HG03442 (cell line): ENCODE data around the gene STEAP3.
"Not testable (repeated sequence)": the region's sequence is repeated elsewhere in the genome, so short reads cannot be mapped to it uniquely, and the experiment has no call there.

ENCODE experiments used
- ATAC-seq: cut with Tn5 transposase; IDR thresholded peaks from one replicate; pipeline ENCODE4 v1.9.1; 2021; ENCODE audit warnings: mild to moderate bottlenecking, moderate library complexity; ENCODE audit not compliant: unreplicated experiment

The STEAP3 gene

GRCh38 chr2:119260646-119261492 lies 37.2 kb downstream of the STEAP3 start:
- ATAC-seq = no peak

GRCh38 chr2:119261493-119262225 lies 38.0 kb downstream of the STEAP3 start:
- ATAC-seq = no peak

- no peak for ATAC-seq
These were observed 39.4 kb downstream of the STEAP3 start for GRCh38 chr2:119263025-119263424.

- ATAC-seq = no peak
These were observed 40.0 kb downstream of the STEAP3 start for GRCh38 chr2:119263656-119264055.

- peak; percentile 96 for ATAC-seq
These were observed 41.4 kb downstream of the STEAP3 start for GRCh38 chr2:119264781-119265692.

GRCh38 chr2:119265693-119266066 lies 42.0 kb downstream of the STEAP3 start:
- no peak for ATAC-seq

- ATAC-seq = no peak
These were observed 42.5 kb downstream of the STEAP3 start for GRCh38 chr2:119266091-119266589.

GRCh38 chr2:119267604-119268003 lies 44.0 kb downstream of the STEAP3 start:
- no peak for ATAC-seq

GRCh38 chr2:119276864-119277263 lies 53.2 kb downstream of the STEAP3 start:
- ATAC-seq = no peak

- not testable (repeated sequence) for ATAC-seq
These were observed 54.8 kb downstream of the STEAP3 start for GRCh38 chr2:119278385-119278784.

GRCh38 chr2:119278946-119279345 lies 55.3 kb downstream of the STEAP3 start:
- ATAC-seq = no peak

- ATAC-seq = no peak
These were observed 56.0 kb downstream of the STEAP3 start for GRCh38 chr2:119279666-119280065.

GRCh38 chr2:119280680-119281079 lies 57.0 kb downstream of the STEAP3 start:
- ATAC-seq = no peak

- no peak for ATAC-seq
These were observed 58.7 kb downstream of the STEAP3 start for GRCh38 chr2:119282146-119282995.

GRCh38 chr2:119282996-119283511 lies 59.4 kb downstream of the STEAP3 start:
- no peak for ATAC-seq

GRCh38 chr2:119283873-119284331 lies 60.3 kb downstream of the STEAP3 start:
- no peak for ATAC-seq

- ATAC-seq = no peak
These were observed 63.0 kb downstream of the STEAP3 start for GRCh38 chr2:119286661-119287060.

- ATAC-seq = no peak
These were observed 64.9 kb downstream of the STEAP3 start for GRCh38 chr2:119288576-119288975.

GRCh38 chr2:119289093-119289492 lies 65.5 kb downstream of the STEAP3 start:
- ATAC-seq = no peak

- ATAC-seq = no peak
These were observed 66.0 kb downstream of the STEAP3 start for GRCh38 chr2:119289642-119290041.
